ENCODE results near the gene RASD1.
"Not testable (repeated sequence)": the region's sequence is repeated elsewhere in the genome, so short reads cannot be mapped to it uniquely, and the experiment has no call there.

The RASD1 gene

DNA sequence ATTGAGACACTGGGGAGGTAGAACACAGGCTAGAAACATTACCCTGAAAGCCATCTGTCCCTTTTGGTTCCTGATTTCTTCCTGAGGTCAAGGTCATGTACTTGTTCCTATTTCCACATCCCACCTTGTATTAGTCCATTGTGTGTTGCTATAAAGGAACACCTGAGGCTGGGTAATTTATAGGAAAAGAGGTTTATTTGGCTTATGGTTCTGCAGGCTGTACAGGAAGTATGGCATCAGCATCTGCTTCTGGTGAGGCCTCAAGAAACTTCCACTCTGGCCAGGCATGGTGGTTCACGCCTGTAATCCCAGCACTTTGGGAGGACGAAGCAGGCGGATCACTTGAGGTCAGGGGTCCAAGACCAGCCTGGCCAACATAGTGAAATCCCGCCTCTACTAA, 26.8 kb downstream of the RASD1 start:
- DNase-seq (ENCODE audit: low read depth), result no peak

DNA sequence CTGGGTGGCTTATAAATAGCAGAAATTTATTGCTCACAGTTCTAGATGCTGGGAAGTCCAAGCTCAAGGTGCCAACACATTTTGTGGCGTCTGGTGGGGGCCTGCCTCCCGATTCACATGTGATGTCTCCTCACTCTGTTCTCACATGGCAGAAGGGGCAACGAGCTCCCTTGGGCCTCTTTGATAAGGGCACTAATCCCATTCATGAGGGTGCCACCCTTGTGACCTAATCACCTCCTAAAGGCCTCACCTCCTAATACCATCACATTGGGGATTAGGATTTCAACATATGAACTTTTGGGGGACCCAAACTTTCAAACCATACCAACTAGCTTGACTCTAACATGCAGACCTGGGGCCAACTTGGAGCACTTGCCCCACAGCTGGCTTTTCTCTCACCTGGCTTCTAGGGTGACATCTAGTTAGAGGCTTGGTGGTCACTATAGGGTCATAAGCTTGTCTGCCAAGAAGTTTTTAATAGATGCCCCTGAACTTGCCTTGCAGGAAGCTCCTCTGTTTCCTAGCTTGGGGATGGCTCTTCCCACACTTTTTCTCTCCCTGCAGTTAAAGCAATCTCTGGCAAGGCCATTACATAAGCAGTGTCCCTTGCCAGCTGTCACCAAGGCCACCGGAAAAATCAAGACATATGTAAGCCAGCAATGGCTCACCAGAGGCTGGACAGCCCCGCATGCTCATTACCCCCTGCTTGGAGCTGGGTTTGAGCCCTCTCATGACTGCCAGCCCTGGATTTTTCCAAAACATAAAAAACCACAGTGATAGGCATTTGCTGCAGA, 27.8 kb downstream of the RASD1 start:
- DNase-seq (ENCODE audit: low read depth), result no peak

DNA sequence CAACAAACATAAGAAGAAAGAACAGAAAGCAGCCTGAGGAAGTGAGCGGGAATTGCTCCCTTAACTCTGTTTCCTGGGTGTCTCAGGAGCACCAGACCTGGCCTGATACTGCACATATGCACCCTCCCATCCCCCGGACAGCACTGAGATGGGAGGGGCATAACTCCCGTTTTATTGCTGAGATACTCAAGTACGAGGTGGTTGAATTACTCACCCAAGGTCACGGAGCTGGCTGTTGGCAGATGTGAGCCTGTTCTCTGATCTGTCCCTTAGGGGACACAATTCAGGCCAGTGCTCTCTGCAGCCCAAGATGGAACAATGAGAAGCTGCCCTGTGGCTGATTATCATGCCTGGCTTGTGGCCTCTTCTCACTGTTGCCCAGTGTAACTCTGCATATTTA, 28.5 kb downstream of the RASD1 start:
- no peak for DNase-seq (ENCODE audit: low read depth)

DNA sequence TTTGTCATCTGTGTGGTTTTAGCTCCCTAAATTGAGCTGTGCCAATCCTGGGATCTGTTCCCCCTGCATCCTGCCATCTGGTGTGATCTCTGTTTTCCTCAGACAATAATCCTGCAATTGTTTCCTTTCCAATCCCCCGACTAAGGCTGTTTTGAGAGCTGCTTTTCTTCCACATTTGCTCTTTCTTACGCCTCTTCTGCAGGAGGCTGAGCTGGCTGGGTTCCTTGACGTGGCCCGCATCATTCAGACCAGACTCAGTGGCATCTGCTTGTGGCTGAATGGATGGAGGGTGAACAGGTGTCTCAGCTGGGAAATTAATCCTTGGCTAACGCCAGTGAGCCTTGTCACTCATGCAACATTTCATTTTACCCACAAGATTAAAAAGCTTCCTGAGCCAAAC, 29.2 kb downstream of the RASD1 start:
- DNase-seq (ENCODE audit: low read depth), result no peak

DNA sequence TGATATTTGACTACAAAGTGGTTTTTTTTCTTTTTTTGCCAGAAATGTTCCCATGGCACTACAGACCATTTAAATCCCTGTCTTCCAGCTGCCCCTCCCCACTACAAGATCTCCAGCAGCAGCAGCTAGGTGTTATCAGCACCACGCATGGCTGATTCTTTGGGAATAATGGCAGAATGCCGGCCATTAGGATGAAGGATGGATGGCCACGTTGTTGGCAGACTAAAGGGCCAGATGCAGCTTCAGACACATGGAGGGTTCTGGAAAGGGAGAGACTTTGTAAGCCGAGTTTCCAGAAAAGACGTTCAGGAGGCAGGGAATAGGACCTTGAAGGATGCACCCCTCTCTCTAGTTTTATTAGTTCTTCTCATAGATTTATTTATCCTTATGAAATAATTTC, 29.7 kb downstream of the RASD1 start:
- no peak for DNase-seq (ENCODE audit: low read depth)

DNA sequence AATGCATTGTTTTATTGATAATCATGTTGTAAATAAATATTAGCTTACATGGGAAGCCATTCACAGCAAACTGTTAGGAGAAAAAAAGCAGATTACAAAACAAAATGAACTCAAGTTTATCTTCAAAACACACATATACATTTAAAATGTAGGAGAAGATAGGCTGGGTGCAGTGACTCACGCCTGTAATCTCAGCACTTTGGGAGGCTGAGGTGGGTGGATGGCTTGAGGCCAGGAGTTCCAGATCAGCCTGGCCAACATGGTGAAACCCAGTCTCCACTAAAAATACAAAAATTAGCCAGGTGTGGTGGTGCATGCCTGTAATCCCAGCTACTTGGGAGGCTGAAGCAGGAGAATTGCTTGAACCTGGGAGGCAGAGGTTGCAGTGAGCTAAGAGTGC, 30.3 kb downstream of the RASD1 start:
- DNase-seq (ENCODE audit: low read depth), result not testable (repeated sequence)

DNA sequence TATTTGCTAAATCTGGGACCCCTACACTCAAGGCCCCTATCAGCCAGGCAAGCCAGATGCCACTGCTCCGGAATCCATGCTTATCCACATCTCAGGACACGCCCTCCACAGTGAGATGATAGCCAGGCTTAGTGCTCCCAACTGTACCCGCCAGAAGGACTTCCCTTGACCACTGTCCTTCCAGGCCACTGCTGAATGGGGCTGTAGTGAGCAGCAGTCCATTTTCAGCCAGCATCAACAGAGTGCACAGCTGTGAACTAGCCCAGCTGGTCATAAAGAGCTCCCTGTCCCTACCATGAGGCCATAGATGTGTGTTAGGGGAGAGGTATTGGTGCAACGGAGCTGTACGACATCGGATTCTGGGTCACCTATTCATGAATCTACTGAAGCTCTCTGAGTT, 32.4 kb downstream of the RASD1 start:
- DNase-seq (ENCODE audit: low read depth), result no peak

DNA sequence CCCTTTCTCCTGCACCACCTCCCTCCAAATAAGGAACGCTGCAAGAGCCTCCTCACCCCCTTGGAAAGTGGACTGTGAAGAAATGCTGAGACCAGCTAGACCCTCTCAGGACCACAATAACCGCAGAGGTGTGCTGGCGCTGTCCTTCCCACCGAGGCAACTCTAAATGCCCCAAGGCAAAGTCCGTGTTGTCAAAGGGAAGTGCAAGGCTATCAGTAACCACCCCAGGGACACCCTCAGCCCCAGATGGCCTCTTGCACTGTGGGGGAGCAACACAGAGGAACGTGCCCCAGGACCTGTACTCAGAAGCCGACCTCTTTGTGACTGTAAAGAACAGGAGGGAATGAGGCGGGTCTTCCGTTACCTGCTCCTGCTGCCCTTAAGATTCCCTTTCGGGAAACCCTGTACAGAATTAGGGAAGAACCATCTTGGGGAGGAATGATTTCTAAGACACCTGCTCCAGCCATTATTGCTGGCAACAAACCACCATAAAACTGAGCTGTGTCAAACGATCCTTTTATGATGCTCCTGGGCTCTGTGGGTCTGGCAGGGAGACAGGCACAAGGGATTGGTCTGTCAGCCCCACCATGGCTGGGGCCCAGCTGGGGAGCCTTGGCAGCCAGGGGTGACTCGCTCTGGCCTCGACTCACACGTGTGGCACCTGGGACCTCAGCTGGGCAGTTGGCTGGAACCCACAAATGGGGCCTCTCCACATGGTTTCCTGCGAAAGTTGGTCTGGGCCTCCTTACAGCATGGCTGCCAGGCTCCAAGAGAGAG, 34.0 kb downstream of the RASD1 start:
- no peak for DNase-seq (ENCODE audit: low read depth)

DNA sequence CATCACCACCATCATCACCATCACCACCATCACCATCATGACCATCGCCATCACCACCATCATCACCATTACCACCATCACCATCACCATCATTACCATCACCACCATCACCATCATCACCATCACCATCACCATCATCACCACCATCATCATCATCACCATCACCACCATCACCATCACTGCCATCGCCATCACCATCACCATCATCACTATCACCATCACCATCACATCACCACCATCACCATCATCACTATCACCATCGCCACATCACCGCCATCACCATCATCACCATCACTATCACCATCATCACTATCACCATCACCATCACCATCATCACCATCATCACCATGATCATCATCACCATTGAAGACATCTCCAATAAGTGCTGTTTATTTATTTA, 36.2 kb downstream of the RASD1 start:
- DNase-seq (ENCODE audit: low read depth), result no peak

DNA sequence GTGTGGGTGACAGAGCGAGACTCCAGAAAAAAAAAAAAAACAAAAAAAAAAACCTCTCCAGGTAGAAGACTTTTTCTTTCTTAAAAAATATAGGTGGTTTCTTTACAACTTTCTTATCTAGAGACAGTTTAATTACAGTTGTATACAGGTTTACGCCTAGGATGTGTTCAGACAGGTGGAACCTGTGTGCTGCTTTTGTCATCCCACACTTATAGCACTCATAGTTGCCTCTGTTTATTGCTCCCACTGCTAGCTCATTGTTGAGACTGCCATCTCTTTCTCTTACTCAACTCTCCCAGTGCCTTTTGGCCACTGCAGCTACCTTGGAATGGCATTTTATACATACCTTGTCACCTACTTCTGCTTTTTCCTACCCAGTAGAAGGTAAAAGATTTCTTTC, 38.5 kb downstream of the RASD1 start:
- DNase-seq (ENCODE audit: low read depth), result no peak

DNA sequence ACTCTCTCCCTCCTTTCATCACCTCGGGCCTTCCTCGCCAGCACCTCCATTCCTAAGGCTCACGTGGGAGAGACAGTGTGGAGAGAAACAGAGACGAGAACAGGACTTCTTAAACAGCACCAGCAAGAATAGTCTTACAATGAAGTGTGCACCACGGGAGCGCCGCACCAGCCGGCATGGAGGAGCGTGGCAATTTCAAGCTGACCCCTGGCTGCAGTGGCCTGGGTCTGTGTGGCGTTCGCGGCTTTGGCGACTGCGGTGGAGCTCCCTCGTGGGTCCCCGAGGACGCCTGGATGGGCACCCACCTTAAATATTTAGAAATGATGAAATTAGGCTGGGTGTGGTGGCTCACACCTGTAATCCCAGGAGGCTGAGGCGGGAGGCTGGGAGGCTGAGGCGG, 39.9 kb downstream of the RASD1 start:
- DNase-seq (ENCODE audit: low read depth), result no peak

DNA sequence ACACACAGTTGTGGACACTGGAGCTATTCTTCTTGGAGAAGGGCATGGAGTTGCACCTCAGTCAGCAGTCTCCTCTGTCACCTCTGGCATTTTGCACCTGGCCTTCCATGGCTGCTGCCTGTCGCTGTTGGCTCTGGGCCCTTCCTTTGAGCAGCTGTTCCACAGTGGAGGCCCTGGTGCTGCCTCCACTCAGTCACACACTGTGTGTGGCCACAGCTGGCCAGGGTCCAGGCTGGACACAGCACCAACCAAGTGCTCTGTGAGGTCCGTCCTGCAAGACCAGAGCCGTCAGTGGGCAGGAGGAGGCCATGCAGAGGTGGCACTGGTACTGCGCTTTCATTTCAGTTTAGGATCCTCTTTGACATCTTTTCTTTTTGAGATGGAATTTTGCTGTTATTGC, 41.0 kb downstream of the RASD1 start:
- DNase-seq (ENCODE audit: low read depth), result no peak

DNA sequence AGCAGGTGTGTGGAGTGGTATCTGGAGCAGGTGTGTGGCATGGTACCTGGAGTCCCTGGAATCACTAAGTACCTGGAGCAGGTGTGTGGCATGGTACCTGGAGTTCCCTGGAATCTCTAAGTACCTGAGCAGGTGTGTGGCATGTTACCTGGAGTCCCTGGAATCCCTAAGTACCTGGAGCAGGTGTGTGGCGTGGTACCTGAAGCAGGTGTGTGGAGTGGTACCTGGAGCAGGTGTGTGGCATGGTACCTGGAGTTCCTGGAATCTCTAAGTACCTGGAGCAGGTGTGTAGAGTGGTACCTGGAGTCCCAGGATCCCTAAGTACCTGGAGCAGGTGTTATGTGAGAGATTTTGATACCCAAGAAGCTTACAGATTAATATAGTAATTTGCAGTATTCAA, 41.5 kb downstream of the RASD1 start:
- DNase-seq (ENCODE audit: low read depth), result not testable (repeated sequence)

DNA sequence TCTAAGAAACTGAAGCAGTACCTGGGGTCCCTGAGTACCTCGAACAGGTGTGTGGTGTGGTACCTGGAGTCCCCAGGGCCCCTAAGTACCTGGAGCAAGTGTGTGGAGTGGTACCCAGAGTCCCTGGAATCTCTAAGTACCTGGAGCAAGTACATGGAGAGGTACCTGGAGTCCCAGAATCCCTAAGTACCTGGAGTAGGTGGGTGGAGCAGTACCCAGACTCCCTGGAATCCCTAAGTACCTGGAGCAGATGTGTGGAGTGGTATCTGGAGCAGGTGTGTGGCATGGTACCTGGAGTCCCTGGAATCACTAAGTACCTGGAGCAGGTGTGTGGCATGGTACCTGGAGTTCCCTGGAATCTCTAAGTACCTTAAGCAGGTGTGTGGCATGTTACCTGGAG, 41.9 kb downstream of the RASD1 start:
- DNase-seq (ENCODE audit: low read depth), result no peak

DNA sequence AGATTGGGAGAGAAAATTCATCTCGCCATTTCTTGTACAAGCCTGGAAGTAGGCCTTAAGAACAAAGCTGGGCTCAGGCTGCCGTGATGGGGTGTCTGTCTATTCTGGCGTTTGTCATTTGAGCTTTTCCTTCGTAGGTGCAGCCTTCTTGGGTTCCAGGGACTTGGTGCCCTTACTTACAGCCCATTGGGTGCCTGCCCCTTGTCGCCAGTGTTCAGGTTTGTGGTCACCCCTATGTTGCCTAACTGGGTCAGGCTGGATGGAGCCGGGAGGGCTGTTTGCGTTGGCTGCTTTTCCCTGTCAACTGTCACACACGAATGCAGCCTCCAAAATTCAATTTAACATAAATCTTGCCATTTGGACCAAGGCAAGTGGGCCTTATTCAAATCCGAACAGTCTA, 43.1 kb downstream of the RASD1 start:
- no peak for DNase-seq (ENCODE audit: low read depth)

DNA sequence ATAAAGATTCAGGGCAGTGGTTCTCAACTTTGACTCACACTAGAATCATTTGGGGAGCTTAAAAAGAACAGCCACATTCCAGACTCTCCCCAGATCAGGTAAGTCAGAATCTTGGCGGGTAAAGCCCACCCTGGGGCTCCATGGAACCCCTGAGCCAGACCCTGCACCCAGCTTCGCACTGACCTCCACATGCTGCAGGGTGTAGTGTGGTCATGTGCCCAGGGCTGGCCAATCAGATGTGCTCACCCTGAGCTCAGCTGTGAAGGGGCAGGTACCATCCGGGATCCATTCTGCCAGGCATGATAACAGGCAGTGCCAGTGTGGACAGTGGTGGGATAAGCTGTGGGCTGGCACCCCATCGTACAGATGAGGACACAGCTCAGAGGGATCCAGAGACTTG, 47.5 kb downstream of the RASD1 start:
- no peak for DNase-seq (ENCODE audit: low read depth)

DNA sequence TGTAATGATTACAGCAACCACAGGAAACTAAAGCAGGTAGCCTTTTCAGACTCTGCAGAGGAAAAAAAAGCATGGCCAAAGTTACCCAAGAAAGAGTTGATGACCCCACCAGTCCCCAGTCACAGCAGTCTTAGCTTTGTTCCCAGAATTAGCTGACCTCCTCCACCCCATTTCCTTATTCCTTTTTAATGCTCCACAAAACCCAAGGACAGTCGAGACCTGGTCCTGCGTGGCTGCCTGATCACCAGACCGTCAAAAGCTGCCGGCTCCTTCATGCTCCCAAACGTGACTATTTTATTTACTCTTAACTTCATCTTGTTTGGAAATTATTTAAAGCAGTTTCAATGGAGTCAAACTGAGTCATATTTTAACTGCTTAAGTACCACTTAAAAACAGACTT, 48.1 kb downstream of the RASD1 start:
- no peak for DNase-seq (ENCODE audit: low read depth)

DNA sequence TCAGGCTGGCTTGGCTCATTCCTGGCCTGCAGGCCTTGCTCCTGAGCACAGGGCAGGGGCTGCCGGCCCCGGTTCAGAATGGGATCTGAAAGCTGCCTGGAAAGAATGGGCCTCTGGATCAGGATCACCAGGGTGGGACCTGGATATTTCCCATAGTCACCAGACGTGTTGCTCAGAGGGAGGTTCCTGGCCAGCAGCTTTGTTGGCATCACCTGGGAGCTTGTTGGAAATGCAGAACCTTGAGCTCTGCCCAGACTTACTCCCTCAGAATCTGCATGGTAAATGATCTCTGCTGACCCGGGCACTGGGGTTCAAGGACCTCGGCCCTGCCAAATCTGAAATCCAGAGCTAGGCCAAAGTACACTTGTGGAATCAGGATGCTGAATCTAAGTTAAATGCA, 48.9 kb downstream of the RASD1 start:
- DNase-seq (ENCODE audit: low read depth), result no peak

DNA sequence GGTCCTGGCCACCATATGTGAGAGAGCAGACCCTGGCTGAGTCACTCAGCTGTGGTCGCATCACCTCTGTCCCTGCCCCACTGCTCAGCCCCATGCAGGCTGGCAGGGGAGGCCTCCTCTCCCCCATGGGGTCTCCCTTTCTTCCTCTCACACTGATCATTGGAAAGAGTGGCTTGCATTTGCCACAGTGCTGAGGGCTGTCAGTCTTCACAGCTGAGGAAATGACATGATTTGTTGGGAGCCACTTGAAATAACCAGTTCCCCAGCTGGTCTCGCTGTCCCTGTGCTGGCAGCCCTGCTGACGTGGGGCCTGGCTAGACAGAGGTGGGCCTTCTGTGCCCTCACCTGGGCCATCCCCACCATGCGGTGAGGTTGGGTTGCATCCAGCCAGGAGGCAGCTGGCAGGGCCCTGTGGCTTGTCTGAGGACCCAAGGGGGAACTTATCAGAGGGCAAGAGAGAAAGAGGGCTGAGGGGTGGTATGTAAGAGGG, 49.5 kb downstream of the RASD1 start:
- no peak for DNase-seq (ENCODE audit: low read depth)

DNA sequence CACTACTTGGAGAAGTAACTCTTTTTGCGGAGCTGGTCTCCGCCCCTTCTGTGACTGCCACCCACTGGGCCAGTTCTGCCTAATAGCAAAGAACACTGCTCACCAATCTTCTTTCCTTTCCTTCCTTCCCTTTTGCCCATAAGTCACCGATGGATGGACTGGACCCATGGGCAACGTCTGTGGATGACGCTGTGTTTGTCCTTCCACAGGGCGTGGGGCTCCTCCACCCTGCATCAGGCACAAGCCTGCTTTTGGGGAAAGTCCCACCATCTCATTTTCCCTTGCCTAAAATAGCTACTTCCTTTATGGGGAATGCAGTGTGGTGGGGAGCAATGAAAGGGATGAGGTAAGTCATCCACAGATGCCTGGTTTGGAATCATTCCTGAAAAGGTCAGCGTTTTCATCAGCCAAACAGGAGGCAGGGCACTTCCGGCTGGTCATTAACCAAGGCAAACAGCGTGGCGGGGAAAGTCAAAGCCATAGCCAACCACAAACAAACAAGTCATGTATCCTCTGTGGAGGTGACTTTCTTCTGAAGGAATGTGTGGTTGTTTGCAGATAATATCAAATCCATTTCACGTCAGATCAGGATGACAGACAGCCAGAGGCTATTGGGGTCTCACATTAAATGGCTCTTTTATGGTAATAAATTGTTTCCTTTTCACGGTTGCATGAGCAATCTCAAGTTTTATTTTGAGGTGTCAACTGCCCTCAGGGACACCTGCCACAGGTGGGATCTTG, 50.1 kb downstream of the RASD1 start:
- peak; percentile 90 for DNase-seq (ENCODE audit: low read depth)

DNA sequence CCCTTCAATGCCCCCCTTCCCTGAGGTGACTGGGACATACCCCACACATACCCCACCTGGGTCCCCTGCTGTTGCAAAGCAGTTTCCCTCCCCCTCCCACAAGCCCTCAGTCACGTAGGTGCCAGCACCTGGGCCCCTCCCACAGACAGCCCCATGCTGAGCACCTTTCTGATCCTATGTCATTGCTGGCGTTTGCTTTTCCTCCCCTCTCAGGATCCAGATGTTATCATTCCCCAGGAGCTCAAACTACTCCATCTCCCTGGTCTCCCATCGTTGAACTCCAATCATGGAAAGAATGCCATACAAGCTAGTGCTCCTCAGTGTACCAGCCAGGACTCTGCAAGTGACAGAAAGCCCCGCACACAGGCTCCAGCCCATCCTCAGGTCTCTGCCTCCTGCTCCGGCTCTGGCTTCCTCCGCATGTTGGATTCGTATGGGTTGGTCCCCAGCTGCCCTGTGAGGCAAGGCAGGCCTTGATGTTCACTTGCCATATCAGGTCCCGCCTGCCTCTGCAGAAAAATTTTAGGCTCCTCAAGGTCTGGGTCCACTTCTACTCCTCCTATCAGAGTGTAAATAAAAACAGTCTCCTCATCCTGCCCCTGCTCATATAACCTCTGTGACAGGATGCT, 50.8 kb downstream of the RASD1 start:
- DNase-seq (ENCODE audit: low read depth), result no peak

Data from GM04503 (cell line).